HFFc6 (cell line): ENCODE measurements around the gene DOCK2. TPM values are rescaled to one million over a fixed set of nuclear protein-coding genes. Genes with fewer than 3 reads are reported as not detected.

ENCODE experiments used
- DNase-seq: peaks from one replicate; pipeline ENCODE4 v3.0.0-alpha.2; 2018
- H3K27ac Mint-ChIP-seq: 2 replicates; pipeline ENCODE4 v1.8.0; 2020; ENCODE audit warnings: mild to moderate bottlenecking, mixed read lengths
- H3K27me3 Mint-ChIP-seq: 2 replicates; pipeline ENCODE4 v1.8.0; 2021; ENCODE audit warnings: mild to moderate bottlenecking, moderate library complexity, mixed read lengths; ENCODE audit not compliant: insufficient read depth
- H3K36me3 Mint-ChIP-seq: 2 replicates; pipeline ENCODE4 v1.8.0; 2021; ENCODE audit warnings: low read depth, mixed read lengths
- H3K4me1 Mint-ChIP-seq: 2 replicates; pipeline ENCODE4 v1.8.0; 2020; ENCODE audit warnings: low read depth, mixed read lengths
- H3K4me3 Mint-ChIP-seq: 2 replicates; pipeline ENCODE4 v1.8.0; 2020; ENCODE audit warnings: mild to moderate bottlenecking, moderate library complexity, mixed read lengths
- H3K9me3 Mint-ChIP-seq: 2 replicates; pipeline ENCODE4 v1.8.0; 2020; ENCODE audit warnings: mild to moderate bottlenecking, mixed read lengths
- CTCF ChIP-seq: fragments of 200-600 bp; sonication (generic); IDR thresholded peaks from 2 replicates; pipeline ENCODE4 v1.5.0; 2021; ENCODE audit warnings: antibody characterized with exemption, mild to moderate bottlenecking
- total RNA-seq, 6 experiments: library from RNA; stranded (reverse); fragmentation: NEBNext Ultra II Directional; extraction: Animal tissue kit (Norgen Biotek cat#: 25700); gene quantifications; 2 replicates in 1 of 6; 3 replicates in 5 of 6; pipeline ENCODE4 v1.2.3, GENCODE V29; 2021

Gene DOCK2
- total RNA-seq, 6 experiments from 2014 or later, result 1.4 to 6.5 (median 3.0) TPM

GRCh38 chr5:170000155-170000554 lies 363.1 kb downstream of the DOCK2 start:
- DNase-seq, result no peak
- H3K36me3 Mint-ChIP-seq, result no peaks in the 10 kb centered on the region
- no peak for TF ChIP-seq CTCF
- no peaks in the 10 kb centered on the region for H3K9me3 Mint-ChIP-seq
- no peaks in the 10 kb centered on the region for H3K4me1 Mint-ChIP-seq
- H3K27me3 Mint-ChIP-seq, result peaks cover 1% of the 10 kb centered on the region; the same call in 1 of the 2 replicates
- H3K27ac Mint-ChIP-seq, result no peak overlapping the region
- no peak overlapping the region for H3K4me3 Mint-ChIP-seq

- H3K27me3 Mint-ChIP-seq, result peaks cover 14% of the 10 kb centered on the region
- TF ChIP-seq CTCF, result no peak
- no peaks in the 10 kb centered on the region for H3K9me3 Mint-ChIP-seq
Observed at GRCh38 chr5:170006021-170006420, 368.9 kb downstream of the DOCK2 start.

GRCh38 chr5:170008376-170008775 lies 371.3 kb downstream of the DOCK2 start:
- no peak for TF ChIP-seq CTCF
- H3K36me3 Mint-ChIP-seq, result no peaks in the 10 kb centered on the region
- H3K9me3 Mint-ChIP-seq, result peaks cover 7% of the 10 kb centered on the region; the same call in 1 of the 2 replicates

More at GRCh38 chr5:170006021-170006420, 368.9 kb downstream of the DOCK2 start:
- no peaks in the 10 kb centered on the region for H3K4me1 Mint-ChIP-seq
- DNase-seq, result no peak
- no peak overlapping the region for H3K27ac Mint-ChIP-seq
- no peak overlapping the region for H3K4me3 Mint-ChIP-seq
- H3K36me3 Mint-ChIP-seq, result no peaks in the 10 kb centered on the region

GRCh38 chr5:170010595-170010994 lies 373.5 kb downstream of the DOCK2 start:
- DNase-seq, result no peak
- H3K36me3 Mint-ChIP-seq, result no peaks in the 10 kb centered on the region
- H3K4me1 Mint-ChIP-seq, result no peaks in the 10 kb centered on the region
- TF ChIP-seq CTCF, result no peak
- H3K4me3 Mint-ChIP-seq, result no peak overlapping the region
- peaks cover 31% of the 10 kb centered on the region for H3K27me3 Mint-ChIP-seq
- no peak overlapping the region for H3K27ac Mint-ChIP-seq
- peaks cover 8% of the 10 kb centered on the region; the same call in 1 of the 2 replicates for H3K9me3 Mint-ChIP-seq

More at GRCh38 chr5:170008376-170008775, 371.3 kb downstream of the DOCK2 start:
- no peak overlapping the region for H3K4me3 Mint-ChIP-seq
- H3K4me1 Mint-ChIP-seq, result no peaks in the 10 kb centered on the region
- H3K27ac Mint-ChIP-seq, result no peak overlapping the region
- H3K27me3 Mint-ChIP-seq, result peaks cover 23% of the 10 kb centered on the region
- DNase-seq, result no peak

- no peak for DNase-seq
- Mint-ChIP-seq H3K36me3 (no peaks in the 10 kb centered on the region), H3K9me3 (peaks cover 8% of the 10 kb centered on the region; the same call in 1 of the 2 replicates), H3K27me3 (peaks cover 24% of the 10 kb centered on the region), H3K4me3 (no peak overlapping the region), H3K27ac (no peak overlapping the region), H3K4me1 (no peaks in the 10 kb centered on the region)
- TF ChIP-seq CTCF, result no peak
Observed at GRCh38 chr5:170011751-170012150, 374.7 kb downstream of the DOCK2 start.

GRCh38 chr5:170012622-170013021 lies 375.5 kb downstream of the DOCK2 start:
- Mint-ChIP-seq H3K36me3 (no peaks in the 10 kb centered on the region), H3K27ac (no peak overlapping the region), H3K9me3 (peaks cover 8% of the 10 kb centered on the region; the same call in 1 of the 2 replicates), H3K27me3 (peaks cover 24% of the 10 kb centered on the region), H3K4me3 (no peak overlapping the region), H3K4me1 (no peaks in the 10 kb centered on the region)
- DNase-seq, result no peak
- no peak for TF ChIP-seq CTCF
